Breast epithelium (tissue), 4 donors: ENCODE data around the gene CCDC81. TPM values are rescaled to one million over a fixed set of nuclear protein-coding genes. Genes with fewer than 3 reads are reported as not detected.
A peak's percentile ranks its signal among the peaks of the same experiment; 100 is the strongest.

Experiments used
- DNase-seq, 2 donors: peaks; one replicate each; pipeline ENCODE4 v3.0.0-alpha.2; 2019; ENCODE audit warnings: low spot score in 2 of 2
- H3K27ac ChIP-seq, 2 donors: fragments of 200-600 bp; sonication (generic) in 1 of 2; one replicate each; pipeline ENCODE4 v1.5.1; 2016 to 2019; ENCODE audit warnings: mild to moderate bottlenecking in 1 of 2
- H3K27me3 ChIP-seq, 2 donors: fragments of 200-600 bp; sonication (generic) in 1 of 2; one replicate each; pipeline versions ENCODE4 v1.5.1 to v1.6.0; 2017 to 2019; ENCODE audit warnings: control low read depth in 1 of 2, mild to moderate bottlenecking in 1 of 2
- H3K36me3 ChIP-seq: fragments of 200-600 bp; one replicate; pipeline ENCODE4 v1.5.1; 2019
- H3K4me1 ChIP-seq, 2 donors: fragments of 200-600 bp; sonication (generic); one replicate each; pipeline ENCODE4 v1.5.1; 2016 to 2019; ENCODE audit warnings: control low read depth in 1 of 2
- H3K4me3 ChIP-seq, 3 donors: fragments of 200-600 bp; sonication (generic); 1 replicate in 2 of 3; 2 replicates in 1 of 3; pipeline ENCODE4 v1.5.1; 2016 to 2019; ENCODE audit warnings: mild to moderate bottlenecking in 3 of 3, moderate library complexity in 2 of 3
- H3K9me3 ChIP-seq, 2 donors: fragments of 200-600 bp; sonication (generic) in 1 of 2; one replicate each; pipeline ENCODE4 v1.5.1; 2016 to 2019; ENCODE audit warnings: control low read depth in 1 of 2
- POLR2A ChIP-seq: fragments of 450-650 bp; IDR thresholded peaks from one replicate; pipeline ENCODE4 v1.6.1; 2016; ENCODE audit warnings: antibody characterized with exemption, mild to moderate bottlenecking, moderate library complexity
- POLR2AphosphoS5 ChIP-seq, 3 donors: sonication (generic); formaldehyde crosslinking; IDR thresholded peaks; one replicate each; pipeline ENCODE4 v1.6.1; 2017; ENCODE audit warnings: antibody characterized with exemption in 3 of 3
- intact Hi-C: fragments of 100-400 bp; cut with DNase I; formaldehyde crosslinking; loops from one replicate; pipeline ENCODE4 v1.15.1; 2023; ENCODE audit warnings: low total_unique reads
- total RNA-seq, 3 donors: library from RNA; depleted of rRNA; stranded (reverse); fragments of >200 nt; gene quantifications; one replicate each; pipeline ENCODE4 v1.1.0, GENCODE V29; 2016
- TF ChIP-seq, protein P1 (sequence below), 3 donors: fragments of 450-650 bp; IDR thresholded peaks; one replicate each; pipeline ENCODE4 v1.5.1; 2016 to 2017; ENCODE audit warnings: antibody characterized with exemption in 3 of 3, mild to moderate bottlenecking in 3 of 3, moderate library complexity in 3 of 3

CCDC81 gene
- total RNA-seq, 3 donors from 2014 or later = 0.96 to 1.3 (median 1.2) TPM

DNA sequence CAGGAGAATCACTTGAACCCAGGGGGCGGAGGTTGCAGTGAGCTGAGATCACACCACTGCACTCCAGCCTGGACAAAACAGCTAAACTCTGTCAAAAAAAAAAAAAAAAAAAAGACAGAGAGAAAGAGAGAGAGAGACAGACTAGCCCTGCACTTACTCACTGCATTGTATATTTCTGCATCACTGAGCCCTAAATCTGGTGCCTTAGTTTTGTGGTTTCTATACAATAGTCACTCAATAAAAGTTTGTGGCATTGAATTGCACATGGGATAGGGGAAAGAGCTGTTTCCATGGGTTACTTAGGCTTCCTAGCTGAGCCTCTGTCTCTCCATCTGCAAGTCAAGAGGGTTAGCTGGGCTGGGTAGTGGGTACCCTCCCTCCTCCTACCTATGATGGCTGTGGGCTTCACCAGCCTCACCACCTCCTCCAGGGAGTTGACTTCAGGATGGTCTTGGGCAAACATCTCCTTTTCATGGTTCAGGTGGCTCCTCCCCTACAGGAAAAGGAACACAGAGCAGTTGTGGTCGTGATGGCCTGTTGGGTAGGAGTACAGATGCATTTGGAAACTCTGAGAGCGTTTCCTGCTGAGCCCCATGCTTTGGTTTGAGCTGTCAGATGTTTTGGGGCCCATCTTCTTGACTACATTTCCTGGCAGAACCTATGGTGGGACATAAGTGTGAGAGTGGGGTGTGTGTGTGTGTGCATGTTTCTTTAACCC lies 73.2 kb downstream of the CCDC81 start:
- no peak for DNase-seq
- intact Hi-C loops = no loop called here
- TF ChIP-seq, protein P1, sequence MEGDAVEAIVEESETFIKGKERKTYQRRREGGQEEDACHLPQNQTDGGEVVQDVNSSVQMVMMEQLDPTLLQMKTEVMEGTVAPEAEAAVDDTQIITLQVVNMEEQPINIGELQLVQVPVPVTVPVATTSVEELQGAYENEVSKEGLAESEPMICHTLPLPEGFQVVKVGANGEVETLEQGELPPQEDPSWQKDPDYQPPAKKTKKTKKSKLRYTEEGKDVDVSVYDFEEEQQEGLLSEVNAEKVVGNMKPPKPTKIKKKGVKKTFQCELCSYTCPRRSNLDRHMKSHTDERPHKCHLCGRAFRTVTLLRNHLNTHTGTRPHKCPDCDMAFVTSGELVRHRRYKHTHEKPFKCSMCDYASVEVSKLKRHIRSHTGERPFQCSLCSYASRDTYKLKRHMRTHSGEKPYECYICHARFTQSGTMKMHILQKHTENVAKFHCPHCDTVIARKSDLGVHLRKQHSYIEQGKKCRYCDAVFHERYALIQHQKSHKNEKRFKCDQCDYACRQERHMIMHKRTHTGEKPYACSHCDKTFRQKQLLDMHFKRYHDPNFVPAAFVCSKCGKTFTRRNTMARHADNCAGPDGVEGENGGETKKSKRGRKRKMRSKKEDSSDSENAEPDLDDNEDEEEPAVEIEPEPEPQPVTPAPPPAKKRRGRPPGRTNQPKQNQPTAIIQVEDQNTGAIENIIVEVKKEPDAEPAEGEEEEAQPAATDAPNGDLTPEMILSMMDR (IDR thresholded peaks at IDR 0.05) = no peak
- TF ChIP-seq POLR2AphosphoS5 (IDR thresholded peaks at IDR 0.05) = no peak
- no peak for TF ChIP-seq POLR2A
- Histone ChIP-seq H3K36me3 (no peaks in the 10 kb centered on the region), H3K9me3 (no peaks in the 10 kb centered on the region), H3K4me3 (no peak overlapping the region), H3K4me1 (no peaks in the 10 kb centered on the region), H3K27ac (no peak overlapping the region), H3K27me3 (no peaks in the 10 kb centered on the region)

DNA sequence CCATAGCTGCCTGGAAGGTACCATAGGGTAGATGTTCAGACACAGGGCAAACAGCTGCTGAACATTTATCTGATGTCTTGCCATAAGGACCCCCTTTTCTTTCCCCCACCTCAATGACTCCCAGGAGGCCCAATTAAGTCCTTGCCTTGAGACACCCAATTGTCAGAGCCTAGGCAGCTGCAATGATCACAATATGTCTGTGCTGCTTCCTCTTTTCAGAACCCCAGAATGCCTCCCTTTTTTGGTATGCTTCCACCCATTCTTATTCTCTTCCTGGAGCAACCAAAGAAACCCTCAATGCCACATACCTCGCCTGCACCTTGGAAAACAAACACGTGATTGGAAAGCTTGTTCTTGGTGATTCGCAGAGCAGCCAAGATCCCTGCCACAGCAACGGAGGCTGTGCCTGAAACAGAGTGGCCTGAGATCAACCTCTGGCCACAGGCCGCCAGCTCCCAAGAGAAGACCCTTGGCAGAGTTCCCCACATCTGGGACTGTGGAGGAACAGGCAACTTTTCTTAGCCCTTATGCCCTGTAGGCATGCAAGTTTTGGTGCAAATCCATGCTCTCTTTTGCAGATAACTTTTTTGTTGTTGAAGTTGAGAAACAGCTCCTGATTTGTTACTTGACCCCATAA lies 75.4 kb downstream of the CCDC81 start:
- Histone ChIP-seq H3K4me1 (no peaks in the 10 kb centered on the region), H3K36me3 (no peaks in the 10 kb centered on the region), H3K27ac (no peak overlapping the region), H3K9me3 (no peaks in the 10 kb centered on the region), H3K27me3 (no peaks in the 10 kb centered on the region), H3K4me3 (no peak overlapping the region)
- intact Hi-C loops = loop anchor here (10.0 kb wide), 1 partner anchor 365 kb away; no protein-coding TSS in a partner anchor
- DNase-seq = no peak
- TF ChIP-seq, protein P1 (IDR thresholded peaks at IDR 0.05) = no peak
- no peak for TF ChIP-seq POLR2AphosphoS5 (IDR thresholded peaks at IDR 0.05)
- no peak for TF ChIP-seq POLR2A

DNA sequence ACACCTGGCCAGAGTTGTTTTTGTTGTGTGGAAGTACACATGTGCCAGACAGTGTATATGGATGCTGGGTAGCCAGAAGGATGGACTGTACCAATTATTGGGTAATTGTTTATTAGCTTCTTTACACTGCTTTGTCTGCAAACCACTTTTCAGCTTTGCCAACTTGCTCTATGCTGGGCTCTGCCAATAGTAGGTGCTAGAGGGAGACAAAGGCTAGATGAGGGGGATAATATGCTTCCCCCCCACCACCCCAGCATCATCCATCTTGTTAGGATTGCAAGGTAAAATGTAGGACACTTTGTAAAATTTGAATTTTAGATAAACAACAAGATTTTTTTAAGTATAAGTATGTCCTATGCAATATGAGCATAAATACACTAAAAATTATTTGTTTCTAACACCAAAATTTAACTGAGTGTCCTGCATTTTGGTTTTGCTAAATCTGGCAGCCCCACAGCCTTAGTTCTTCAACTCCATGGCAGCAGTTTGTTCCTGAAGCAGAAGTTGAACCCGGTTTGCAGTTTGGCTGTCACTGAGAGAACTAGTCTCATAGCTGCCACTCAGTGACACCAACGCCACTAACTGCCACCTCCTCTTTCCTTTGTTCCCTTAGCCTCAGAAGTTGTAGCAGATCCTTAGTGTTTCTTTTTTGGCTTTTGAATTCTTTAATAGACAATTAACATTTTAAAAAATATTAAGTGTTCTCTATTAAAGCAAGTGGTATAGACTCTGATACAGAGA lies 78.8 kb downstream of the CCDC81 start:
- Histone ChIP-seq H3K27me3 (no peaks in the 10 kb centered on the region), H3K27ac (no peak overlapping the region), H3K4me1 (peaks cover 0 to under 1% of the 10 kb centered on the region in 2 donors), H3K4me3 (no peak overlapping the region), H3K9me3 (no peaks in the 10 kb centered on the region), H3K36me3 (no peaks in the 10 kb centered on the region)
- TF ChIP-seq POLR2A (no peak), POLR2AphosphoS5 (IDR thresholded peaks at IDR 0.05) (no peak)
- TF ChIP-seq, protein P1 (IDR thresholded peaks at IDR 0.05) = no peak
- intact Hi-C loops = loop anchor here (10.0 kb wide), 1 partner anchor 361 kb away; no protein-coding TSS in a partner anchor
- no peak for DNase-seq

DNA sequence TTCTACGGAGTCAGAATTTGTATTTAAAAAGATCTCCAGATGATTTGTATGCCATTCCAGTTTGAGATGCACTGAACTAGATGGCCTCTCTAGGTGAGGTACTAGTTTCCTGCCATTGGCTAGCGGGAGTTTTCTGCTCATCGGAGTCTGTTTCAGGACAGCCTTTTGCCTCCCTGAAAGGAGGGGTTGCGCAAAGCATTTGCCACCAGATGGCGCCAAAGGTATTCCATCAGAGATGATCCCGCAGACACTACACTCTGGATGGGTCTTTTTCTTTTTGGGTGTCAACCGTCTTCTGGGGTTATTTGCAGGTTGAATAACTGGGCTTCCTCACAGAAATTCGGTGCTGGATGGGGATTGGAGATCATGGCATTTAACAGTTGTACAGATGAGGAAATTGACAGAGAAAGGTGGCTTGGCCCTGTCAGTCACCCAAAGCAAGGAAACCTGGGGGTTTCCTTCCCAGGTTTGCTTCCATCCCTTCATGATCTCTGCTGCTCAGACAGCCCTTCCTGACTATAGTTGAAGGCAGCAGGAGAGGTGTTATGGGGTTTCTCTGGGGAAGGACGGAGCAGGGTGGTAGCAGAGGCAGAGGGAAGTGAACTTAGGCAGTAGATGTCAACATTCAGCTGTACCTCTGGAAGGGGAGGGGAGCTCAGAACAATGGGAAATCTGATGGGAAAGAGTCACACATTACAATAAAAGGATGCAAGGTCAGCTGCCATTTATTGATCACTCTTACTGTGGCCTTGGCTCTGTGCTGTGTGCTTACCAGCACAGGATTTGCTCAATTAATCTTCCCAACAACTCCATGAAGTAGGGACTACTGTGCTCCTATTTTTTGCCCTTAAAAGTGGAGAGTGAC lies 81.6 kb downstream of the CCDC81 start:
- peak; percentile 77 to 86 for DNase-seq
- Histone ChIP-seq H3K27ac (peak overlapping the region in 1 of 2 donors; percentile 85), H3K4me3 (no peak overlapping the region), H3K4me1 (peaks cover 0 to 10% of the 10 kb centered on the region in 2 donors), H3K36me3 (no peaks in the 10 kb centered on the region), H3K9me3 (no peaks in the 10 kb centered on the region), H3K27me3 (no peaks in the 10 kb centered on the region)
- intact Hi-C loops = loop anchor here (10.0 kb wide), 1 partner anchor 358 kb away; no protein-coding TSS in a partner anchor
- peak in 2 of 3 donors; percentile 42 to 59 for TF ChIP-seq POLR2AphosphoS5 (IDR thresholded peaks at IDR 0.05)
- TF ChIP-seq, protein P1 (IDR thresholded peaks at IDR 0.05) = peak; percentile 68 to 88 (median 87)
- TF ChIP-seq POLR2A = no peak
